Lower leg skin (tissue), 3 donors: ENCODE measurements around the gene SCN8A.

ENCODE experiments used
- CTCF ChIP-seq, 3 donors: fragments of 450-650 bp; IDR thresholded peaks; one replicate each; pipeline ENCODE4 v1.5.1; 2016; ENCODE audit warnings: antibody characterized with exemption in 3 of 3, mild to moderate bottlenecking in 3 of 3, moderate library complexity in 2 of 3
- POLR2A ChIP-seq, 2 donors: fragments of 450-650 bp; IDR thresholded peaks; one replicate each; pipeline ENCODE4 v1.6.1; 2016 to 2017; ENCODE audit warnings: antibody characterized with exemption in 2 of 2, mild to moderate bottlenecking in 1 of 2, moderate library complexity in 1 of 2

- TF ChIP-seq CTCF (IDR thresholded peaks at IDR 0.05) (no peak), POLR2A (IDR thresholded peaks at IDR 0.05) (no peak)
These were observed 254.4 kb downstream of the SCN8A start for GRCh38 chr12:51845482-51845881.
